ENCODE measurements around the gene VAMP4.

The VAMP4 gene

DNA sequence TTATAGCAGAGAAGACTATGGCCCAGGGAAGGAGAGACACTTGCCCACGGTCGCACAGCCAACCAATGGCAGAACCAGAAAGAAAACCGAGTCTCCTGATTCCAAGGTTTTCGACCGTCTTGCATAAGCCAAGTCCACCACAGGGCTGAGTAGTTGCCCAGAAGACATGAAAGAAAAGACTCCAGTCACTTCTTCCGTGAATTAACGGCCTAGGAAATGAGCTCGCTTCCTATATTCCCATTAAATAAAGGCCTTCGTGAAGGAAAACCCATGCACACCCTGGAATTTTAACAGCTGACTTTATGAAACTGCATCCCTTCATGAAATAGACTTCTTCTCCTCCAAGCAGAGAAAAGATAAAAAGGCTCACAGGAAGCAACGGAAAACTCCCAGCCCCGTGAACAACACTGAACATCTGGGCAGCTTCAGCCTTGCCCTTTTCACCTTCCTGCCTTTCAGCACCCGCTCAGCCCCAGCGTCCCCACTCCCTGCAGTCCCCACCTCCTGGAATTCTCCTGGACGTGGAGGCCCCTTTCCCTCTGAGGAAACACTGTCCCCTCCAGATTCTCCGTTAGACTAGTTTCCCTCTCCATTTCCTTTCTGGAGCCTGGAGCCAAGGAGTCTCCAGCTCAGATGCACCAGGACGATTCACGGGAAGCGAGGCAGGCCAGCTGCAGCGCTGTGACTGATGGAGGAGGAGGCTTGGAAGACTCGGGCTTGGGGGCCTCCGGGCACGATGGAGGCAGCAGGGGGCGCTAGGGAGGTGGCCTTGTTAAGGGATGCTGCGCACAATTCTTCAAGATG, 86.7 kb downstream of the VAMP4 start:
- no peaks in the 10 kb centered on the region for H3K9me3 ChIP-seq
- peaks cover 37% of the 10 kb centered on the region for H3K27me3 ChIP-seq
- H3K4me3 ChIP-seq (ENCODE audit: low read depth in 1 of 2, low read length in 1 of 2): no peak overlapping the region
- H3K4me1 ChIP-seq (ENCODE audit: control insufficient read depth in 1 of 2, insufficient read depth in 1 of 2, low read depth in 1 of 2, low read length in 1 of 2): peaks cover 0 to 4% of the 10 kb centered on the region in 2 experiments
- no peak overlapping the region for H3K27ac ChIP-seq
- TF ChIP-seq, protein P1, sequence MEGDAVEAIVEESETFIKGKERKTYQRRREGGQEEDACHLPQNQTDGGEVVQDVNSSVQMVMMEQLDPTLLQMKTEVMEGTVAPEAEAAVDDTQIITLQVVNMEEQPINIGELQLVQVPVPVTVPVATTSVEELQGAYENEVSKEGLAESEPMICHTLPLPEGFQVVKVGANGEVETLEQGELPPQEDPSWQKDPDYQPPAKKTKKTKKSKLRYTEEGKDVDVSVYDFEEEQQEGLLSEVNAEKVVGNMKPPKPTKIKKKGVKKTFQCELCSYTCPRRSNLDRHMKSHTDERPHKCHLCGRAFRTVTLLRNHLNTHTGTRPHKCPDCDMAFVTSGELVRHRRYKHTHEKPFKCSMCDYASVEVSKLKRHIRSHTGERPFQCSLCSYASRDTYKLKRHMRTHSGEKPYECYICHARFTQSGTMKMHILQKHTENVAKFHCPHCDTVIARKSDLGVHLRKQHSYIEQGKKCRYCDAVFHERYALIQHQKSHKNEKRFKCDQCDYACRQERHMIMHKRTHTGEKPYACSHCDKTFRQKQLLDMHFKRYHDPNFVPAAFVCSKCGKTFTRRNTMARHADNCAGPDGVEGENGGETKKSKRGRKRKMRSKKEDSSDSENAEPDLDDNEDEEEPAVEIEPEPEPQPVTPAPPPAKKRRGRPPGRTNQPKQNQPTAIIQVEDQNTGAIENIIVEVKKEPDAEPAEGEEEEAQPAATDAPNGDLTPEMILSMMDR (IDR thresholded peaks at IDR 0.05): no peak
- no peaks in the 10 kb centered on the region for H3K36me3 ChIP-seq

DNA sequence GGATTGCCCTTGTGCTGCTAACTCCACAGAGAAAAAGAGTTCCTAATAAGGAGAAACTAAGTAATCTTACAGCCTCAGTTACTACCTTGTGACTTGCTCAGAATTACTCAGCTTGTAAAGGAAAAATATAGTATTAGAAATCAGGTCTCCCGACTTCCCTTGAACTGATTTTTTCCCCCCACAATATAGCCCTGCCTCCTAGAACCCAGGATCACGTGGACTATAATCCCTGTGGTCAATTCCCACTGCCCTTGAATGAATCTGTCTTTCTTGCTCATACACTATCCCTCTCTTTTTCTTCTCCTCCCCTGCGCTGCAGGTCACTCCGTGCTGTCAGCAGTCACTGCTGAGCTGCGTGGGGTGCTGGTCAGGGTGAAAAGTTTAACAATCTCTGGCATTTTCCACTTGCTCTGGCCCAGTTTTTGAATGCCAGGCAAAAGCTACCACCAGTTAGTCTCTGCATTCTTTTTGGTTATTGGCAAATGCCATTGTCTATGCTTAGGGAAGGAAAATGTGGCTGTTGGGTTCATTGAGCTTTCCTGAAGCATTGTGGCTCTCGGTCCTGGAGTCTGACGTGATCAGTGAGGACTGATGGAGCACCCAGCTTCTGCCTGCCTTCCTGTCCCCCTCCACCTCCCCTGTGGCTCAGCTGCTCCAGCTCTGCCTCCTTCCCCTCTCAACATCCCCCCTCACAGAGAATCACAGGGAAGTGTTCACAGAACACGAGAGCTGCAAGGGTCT, 87.5 kb downstream of the VAMP4 start:
- no peaks in the 10 kb centered on the region for H3K36me3 ChIP-seq
- no peaks in the 10 kb centered on the region for H3K9me3 ChIP-seq
- H3K4me1 ChIP-seq (ENCODE audit: control insufficient read depth in 1 of 2, insufficient read depth in 1 of 2, low read depth in 1 of 2, low read length in 1 of 2): peaks cover 0 to 4% of the 10 kb centered on the region in 2 experiments
- H3K27me3 ChIP-seq: peaks cover 37% of the 10 kb centered on the region
- TF ChIP-seq, protein P1 (IDR thresholded peaks at IDR 0.05): no peak
- no peak overlapping the region for H3K27ac ChIP-seq
- H3K4me3 ChIP-seq (ENCODE audit: low read depth in 1 of 2, low read length in 1 of 2): no peak overlapping the region

DNA sequence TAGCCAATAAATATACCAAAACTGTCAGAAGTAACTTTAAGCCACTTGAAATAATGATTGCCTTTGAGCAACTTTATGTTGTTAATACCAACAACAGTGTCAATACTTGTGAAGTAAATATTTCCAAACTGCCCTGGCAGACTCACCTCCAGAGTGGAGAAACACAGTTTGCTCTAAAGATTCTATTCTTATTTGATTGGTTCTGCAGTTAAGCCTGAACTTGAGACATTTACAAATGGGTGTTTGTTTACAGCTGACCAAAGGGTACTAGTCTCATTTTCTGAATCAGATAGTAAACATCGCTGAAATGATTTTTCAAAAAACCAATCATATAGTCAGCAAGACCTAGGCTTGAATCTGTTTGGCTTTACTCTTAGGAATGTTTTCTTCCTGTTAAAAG, 88.1 kb downstream of the VAMP4 start:
- H3K9me3 ChIP-seq: no peaks in the 10 kb centered on the region
- H3K4me3 ChIP-seq (ENCODE audit: low read depth in 1 of 2, low read length in 1 of 2): no peak overlapping the region
- H3K4me1 ChIP-seq (ENCODE audit: control insufficient read depth in 1 of 2, insufficient read depth in 1 of 2, low read depth in 1 of 2, low read length in 1 of 2): peaks cover 0 to 4% of the 10 kb centered on the region in 2 experiments
- no peaks in the 10 kb centered on the region for H3K36me3 ChIP-seq
- TF ChIP-seq, protein P1 (IDR thresholded peaks at IDR 0.05): no peak
- no peak overlapping the region for H3K27ac ChIP-seq
- peaks cover 37% of the 10 kb centered on the region for H3K27me3 ChIP-seq

DNA sequence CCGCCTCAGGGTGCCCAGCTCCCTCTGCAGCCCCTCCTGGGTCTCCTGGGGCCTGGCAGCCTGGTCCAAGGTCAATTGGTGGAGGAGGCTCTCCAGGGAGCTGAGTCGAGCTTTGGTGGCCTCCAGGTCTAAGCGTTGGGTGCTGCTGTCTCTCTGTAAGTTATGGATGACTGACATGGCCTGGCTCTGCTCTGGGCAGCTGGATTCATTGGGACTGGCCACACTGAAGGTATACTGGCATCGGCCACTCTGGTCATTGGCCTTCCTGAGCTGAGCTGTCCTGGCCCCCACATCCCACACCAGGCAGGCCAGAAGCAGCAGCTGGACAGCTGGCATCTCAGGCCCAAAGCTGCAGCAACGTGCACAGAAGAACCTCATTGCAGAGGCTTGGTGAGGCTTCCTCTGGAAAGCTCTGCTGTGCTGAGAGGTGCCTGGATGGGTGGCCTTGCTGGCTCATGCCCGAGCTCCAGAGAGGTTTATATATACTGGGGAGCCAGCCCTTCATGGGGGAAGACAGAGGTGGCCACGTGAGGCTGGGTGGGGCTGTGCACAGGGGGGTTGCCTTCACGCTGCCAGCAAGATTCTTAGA, 89.5 kb downstream of the VAMP4 start, which contains the start of gene MYOC:
Gene MYOC (minus strand): TSS at position 455 of the 589 bp plus-strand sequence. CDS start 77 bp downstream, at position 378.
- TF ChIP-seq, protein P1 (IDR thresholded peaks at IDR 0.05): no peak
- no peaks in the 10 kb centered on the region for H3K36me3 ChIP-seq
- no peak within 1 kb of the TSS for H3K27ac ChIP-seq
- H3K4me1 ChIP-seq (ENCODE audit: control insufficient read depth in 1 of 2, insufficient read depth in 1 of 2, low read depth in 1 of 2, low read length in 1 of 2): peaks cover 0 to 4% of the 10 kb centered on the region in 2 experiments
- no peak within 1 kb of the TSS for H3K4me3 ChIP-seq (ENCODE audit: low read depth in 1 of 2, low read length in 1 of 2)
- peaks cover 37% of the 10 kb centered on the region for H3K27me3 ChIP-seq
- H3K9me3 ChIP-seq: no peaks in the 10 kb centered on the region
